IMR-90 (cell line): ENCODE results near the gene SPCS1. TPM values are rescaled to one million over a fixed set of nuclear protein-coding genes. Genes with fewer than 3 reads are reported as not detected.

Experiments
- ATAC-seq: fragments of 200-7000 bp; cut with Tn5 transposase; 2 replicates; pipeline ENCODE4 v1.9.1; 2020; ENCODE audit warnings: low read depth, mild to moderate bottlenecking, moderate library complexity
- Bru-seq: library from RNA; stranded (reverse); fragments of 400-500 nt; gene quantifications from one replicate; lab custom pipeline; 2021; lab: Mats Ljungman, UMichigan
- BruChase-seq, 2 experiments: library from RNA; stranded (reverse); fragments of 400-500 nt; gene quantifications; one replicate each; lab custom pipeline; 2021; lab: Mats Ljungman, UMichigan
- BruUV-seq: library from RNA; stranded (reverse); fragments of 400-500 nt; replicated peaks from 2 replicates; lab custom pipeline; 2021; lab: Mats Ljungman, UMichigan
- CTCF ChIA-PET: fragments of 300-600 bp; formaldehyde crosslinking; extraction: SDS; loops from one replicate; lab custom pipeline; 2021; ENCODE audit warnings: antibody characterized with exemption; lab: Yijun Ruan, JAX
- POLR2A ChIA-PET: fragments of 300-600 bp; sonication (Branson Sonifier 250); formaldehyde crosslinking; loops from one replicate; lab custom pipeline; 2022; ENCODE audit warnings: antibody characterized with exemption; ENCODE audit not compliant: unreplicated experiment; lab: Charles Lee
- DNase-seq: peaks from one replicate; pipeline ENCODE4 v3.0.0; 2013
- H2AFZ ChIP-seq: replicated peaks from 2 replicates; pipeline ENCODE3; 2013; ENCODE audit warnings: low read length, mild to moderate bottlenecking; ENCODE audit not compliant: poor library complexity
- H2AK5ac ChIP-seq: 2 replicates; pipeline ENCODE4 v1.6.1; 2013; ENCODE audit warnings: low read depth, low read length, inconsistent platforms
- H2AK9ac ChIP-seq: replicated peaks from 2 replicates; pipeline ENCODE3; 2013; ENCODE audit warnings: mild to moderate bottlenecking, low read depth, low read length, moderate library complexity; ENCODE audit not compliant: poor library complexity
- H2BK120ac ChIP-seq: 2 replicates; pipeline ENCODE4 v1.6.1; 2013; ENCODE audit warnings: low read depth, low read length, inconsistent platforms
- H2BK15ac ChIP-seq: 3 replicates; pipeline ENCODE4 v1.6.1; 2013; ENCODE audit warnings: low read depth, low read length, inconsistent platforms
- H2BK20ac ChIP-seq: 2 replicates; pipeline ENCODE4 v1.6.1; 2013; ENCODE audit warnings: low read depth, mild to moderate bottlenecking, inconsistent platforms, low read length, moderate library complexity
- H2BK5ac ChIP-seq: 2 replicates; pipeline ENCODE4 v1.6.1; 2013; ENCODE audit warnings: mild to moderate bottlenecking, low read depth, low read length, inconsistent platforms; ENCODE audit not compliant: poor library complexity, severe bottlenecking
- H3K14ac ChIP-seq: replicated peaks from 2 replicates; pipeline ENCODE4 v1.6.1; 2013; ENCODE audit warnings: low read depth, low read length, inconsistent platforms
- H3K18ac ChIP-seq: 2 replicates; pipeline ENCODE4 v1.6.1; 2013; ENCODE audit warnings: low read depth, low read length, control low read depth
- H3K23ac ChIP-seq: 2 replicates; pipeline ENCODE4 v1.6.1; 2013; ENCODE audit warnings: low read depth, low read length, inconsistent platforms
- H3K27ac ChIP-seq: 2 replicates; pipeline ENCODE4 v1.5.1; 2013; ENCODE audit warnings: mild to moderate bottlenecking, control low read depth, low read length; ENCODE audit not compliant: insufficient read depth
- H3K27me3 ChIP-seq: 2 replicates; pipeline ENCODE4 v1.6.1; 2013; ENCODE audit warnings: low read length; ENCODE audit not compliant: control insufficient read depth, insufficient read depth
- H3K36me3 ChIP-seq: 2 replicates; pipeline ENCODE4 v1.6.1; 2013; ENCODE audit warnings: low read length, mixed read lengths; ENCODE audit not compliant: control insufficient read depth, insufficient read depth
- H3K4ac ChIP-seq: 2 replicates; pipeline ENCODE4 v1.6.1; 2013; ENCODE audit warnings: low read depth, low read length, inconsistent platforms
- H3K4me1 ChIP-seq: 2 replicates; pipeline ENCODE4 v1.6.1; 2013; ENCODE audit warnings: low read length, mixed read lengths; ENCODE audit not compliant: control insufficient read depth, insufficient read depth
- H3K4me2 ChIP-seq: 2 replicates; pipeline ENCODE4 v1.6.1; 2013; ENCODE audit warnings: low read depth, mild to moderate bottlenecking, control low read depth, low read length, moderate library complexity
- H3K4me3 ChIP-seq: 2 replicates; pipeline ENCODE4 v1.5.1; 2013; ENCODE audit warnings: low read depth, mild to moderate bottlenecking, control low read depth, low read length, moderate library complexity; ENCODE audit not compliant: insufficient read depth
- H3K56ac ChIP-seq: 2 replicates; pipeline ENCODE4 v1.6.1; 2013; ENCODE audit warnings: low read length, inconsistent platforms; ENCODE audit not compliant: insufficient read depth; ENCODE audit errors: extremely low read depth
- H3K79me1 ChIP-seq, 2 experiments: 2 replicates each; pipeline ENCODE4 v1.6.1; 2013; ENCODE audit warnings: low read length in 2 of 2, inconsistent platforms in 1 of 2, low read depth in 1 of 2
- H3K9ac ChIP-seq: 2 replicates; pipeline ENCODE4 v1.6.1; 2013; ENCODE audit warnings: low read depth, low read length, control low read depth
- H3K9me1 ChIP-seq: 2 replicates; pipeline ENCODE4 v1.6.1; 2013; ENCODE audit warnings: low read length, inconsistent platforms; ENCODE audit not compliant: insufficient read depth
- H3K9me3 ChIP-seq: 2 replicates; pipeline ENCODE4 v1.6.1; 2013; ENCODE audit warnings: low read length; ENCODE audit not compliant: control insufficient read depth, insufficient read depth
- H4K20me1 ChIP-seq: 2 replicates; pipeline ENCODE4 v1.6.1; 2013; ENCODE audit warnings: low read length, inconsistent platforms; ENCODE audit not compliant: insufficient read depth
- H4K5ac ChIP-seq: 2 replicates; pipeline ENCODE4 v1.6.1; 2013; ENCODE audit warnings: mild to moderate bottlenecking, low read depth, low read length, control low read depth
- H4K8ac ChIP-seq, 2 experiments: 2 replicates each; pipeline ENCODE4 v1.6.1; 2013; ENCODE audit warnings: low read depth in 2 of 2, low read length in 2 of 2, control low read depth in 1 of 2, inconsistent platforms in 1 of 2
- H4K91ac ChIP-seq: 2 replicates; pipeline ENCODE4 v1.6.1; 2013; ENCODE audit warnings: low read depth, low read length, inconsistent platforms; ENCODE audit not compliant: insufficient read depth
- CHD1 ChIP-seq: IDR thresholded peaks from 2 replicates; pipeline ENCODE4 v1.6.1; 2012; ENCODE audit warnings: low read depth, low read length, improper control_type of control experiment
- CTCF ChIP-seq: conservative IDR thresholded peaks from 2 replicates; pipeline ENCODE4 v1.5.1; 2012; ENCODE audit warnings: mild to moderate bottlenecking, low read depth, low read length, improper control_type of control experiment
- FOS ChIP-seq: fragments of 150-350 bp; IDR thresholded peaks from 2 replicates; pipeline ENCODE4 v1.6.1; 2016; ENCODE audit warnings: low read depth, low read length
- MAFK ChIP-seq: IDR thresholded peaks from 2 replicates; pipeline ENCODE4 v1.6.1; 2012; ENCODE audit warnings: low read depth, low read length, improper control_type of control experiment
- MXI1 ChIP-seq: IDR thresholded peaks from 2 replicates; pipeline ENCODE4 v1.6.1; 2012; ENCODE audit warnings: low read depth, mild to moderate bottlenecking, low read length, moderate library complexity, borderline replicate concordance
- NFE2L2 ChIP-seq: fragments of 150-350 bp; IDR thresholded peaks from 2 replicates; pipeline ENCODE4 v1.6.1; 2016; ENCODE audit warnings: low read depth, mild to moderate bottlenecking, low read length
- POLR2A ChIP-seq: IDR thresholded peaks from 2 replicates; pipeline ENCODE4 v1.6.1; 2012; ENCODE audit warnings: mild to moderate bottlenecking, low read depth, low read length
- RCOR1 ChIP-seq: IDR thresholded peaks from 2 replicates; pipeline ENCODE4 v1.6.1; 2012; ENCODE audit warnings: mild to moderate bottlenecking, low read length, improper control_type of control experiment; ENCODE audit not compliant: insufficient replicate concordance
- USF2 ChIP-seq: fragments of 150-350 bp; IDR thresholded peaks from 2 replicates; pipeline ENCODE4 v1.6.1; 2017; ENCODE audit warnings: mild to moderate bottlenecking, antibody characterized with exemption, low read length, low read depth
- whole genome bisulfite sequencing, 2 experiments: methylation state at CpG; one replicate each; pipeline versions ENCODE4 v1.1.5 to v1.1.7; 2013; ENCODE audit warnings: missing lambda C conversion rate in 2 of 2; ENCODE audit not compliant: insufficient read length in 1 of 2; ENCODE audit errors: extremely low coverage in 2 of 2; 5-methylcytosine and 5-hydroxymethylcytosine counted together
- dilution Hi-C: fragments of 300-500 bp; cut with HindIII; formaldehyde crosslinking; loops from one replicate; pipeline ENCODE4 v1.14.3; 2018; ENCODE audit warnings: low sequenced_read_pairs; ENCODE audit not compliant: unreplicated experiment
- in situ Hi-C: fragments of 300-500 bp; cut with MboI; formaldehyde crosslinking; loops from 3 replicates; pipeline ENCODE4 v1.14.3; 2019; ENCODE audit warnings: low sequenced_read_pairs, inconsistent platforms, mixed read lengths
- intact Hi-C: fragments of 100-400 bp; cut with micrococcal nuclease; formaldehyde crosslinking; loops from 2 replicates; pipeline ENCODE4 v1.10.0; 2022
- long read RNA-seq: library from polyadenylated mRNA; unstranded; transcript quantifications from one replicate; pipeline ENCODE4 v2.0.0, GENCODE V29; 2021; ENCODE audit not compliant: unreplicated experiment
- polyA plus RNA-seq, 3 experiments: library from polyadenylated mRNA; depleted of rRNA; stranded (reverse); fragments of >200 nt; gene quantifications; 2 replicates each; pipeline ENCODE4 v1.2.3, GENCODE V29; 2012; ENCODE audit warnings: low replicate concordance in 1 of 3
- total RNA-seq: library from RNA; depleted of rRNA; stranded (reverse); fragments of >200 nt; gene quantifications from 2 replicates; pipeline ENCODE4 v1.2.3, GENCODE V29; 2012; rRNA removed

SPCS1 gene
- total RNA-seq (50.5 and 102 TPM in 2 replicates), polyA plus RNA-seq (2012; rRNA removed) (111 and 124 TPM in 2 replicates), Bru-seq, nascent RNA (percentile 66 among the genes with signal in this experiment), BruChase-seq, experiment 1, labeled RNA remaining after a 6-hour chase (percentile 80 among the genes with signal in this experiment), BruChase-seq, experiment 2, labeled RNA remaining after a 2-hour chase (percentile 67 among the genes with signal in this experiment)
- 156 and 226 TPM in 2 replicates for polyA plus RNA-seq (2012; cell fraction: cytosol; rRNA removed)
- polyA plus RNA-seq (2012; cell fraction: nucleus; rRNA removed; ENCODE audit: low replicate concordance), result 32.6 and 43.0 TPM in 2 replicates
- long read RNA-seq, full-length matches to known transcripts, result 91 of 119 reads
- long read RNA-seq, partial matches to known transcripts, result 18 of 119 reads
- long read RNA-seq, other reads (novel, unspliced or antisense), result 10 of 119 reads

GRCh38 chr3:52705688-52706686 is at the start of gene SPCS1, which contains the start of gene GLT8D1:
SPCS1 (plus strand) TSS chr3:52706106; CDS start chr3:52706247, 141 bp downstream.
GLT8D1 (minus strand) TSS chr3:52705791; CDS start chr3:52700460, 5,331 bp downstream.
- BruUV-seq, result no TSS peak
- CTCF ChIA-PET, result no interaction called here

More at GRCh38 chr3:52705688-52706686, at the start of gene SPCS1, which contains the start of gene GLT8D1:
- H3K9me1 ChIP-seq, result peaks cover 5% of the 10 kb centered on the region; the same call in 1 of the 2 replicates
- H3K27ac ChIP-seq, result peak within 1 kb of the TSS; percentile 97
- peak within 1 kb of the TSS; percentile 95 for H3K23ac ChIP-seq
- H3K9me3 ChIP-seq, result no peaks in the 10 kb centered on the region
- peak within 1 kb of the TSS; percentile 99 for H3K14ac ChIP-seq
- H2BK5ac ChIP-seq, result peak within 1 kb of the TSS; percentile 91
- H3K36me3 ChIP-seq, result peaks cover 4% of the 10 kb centered on the region
- WGBS, 2 experiments, result 0% methylated on average over 34 of the region's 94 CpGs; no CpG with 5 or more reads in 1 of the 2 experiments
- ATAC-seq (peak; percentile 91), DNase-seq (peak; percentile 79)
- peak within 1 kb of the TSS; percentile 99 for H2AK5ac ChIP-seq
- peak within 1 kb of the TSS; percentile 87 for H4K5ac ChIP-seq
- H4K91ac ChIP-seq, result peak within 1 kb of the TSS; percentile 96
- H2BK20ac ChIP-seq, result no peak within 1 kb of the TSS; the same call in 1 of the 2 replicates
- H3K4me2 ChIP-seq, result peak within 1 kb of the TSS; percentile 100
- intact Hi-C loops, result no loop called here
- H3K4me1 ChIP-seq, result peaks cover 5% of the 10 kb centered on the region
- peaks cover 22 to 61% of the 10 kb centered on the region in 2 experiments for H3K79me1 ChIP-seq
- TF ChIP-seq NFE2L2, result no peak
- no peak for TF ChIP-seq MAFK
- no peak for TF ChIP-seq CTCF
- TF ChIP-seq USF2, result no peak
- no peak for TF ChIP-seq CHD1
- TF ChIP-seq RCOR1, result no peak
- TF ChIP-seq FOS, result no peak
- TF ChIP-seq MXI1, result peak; percentile 94
- TF ChIP-seq POLR2A, result peak; percentile 87
- no peaks in the 10 kb centered on the region for H3K27me3 ChIP-seq
- POLR2A ChIA-PET, result no interaction called here
- peak within 1 kb of the TSS; percentile 87 to 96 for H4K8ac ChIP-seq
- H2AK9ac ChIP-seq, result peak within 1 kb of the TSS; percentile 100
- H3K18ac ChIP-seq, result peak within 1 kb of the TSS; percentile 58
- peak within 1 kb of the TSS; percentile 59; the same call in 1 of the 3 replicates for H2BK15ac ChIP-seq
- in situ Hi-C loops, result no loop called here
- peak within 1 kb of the TSS; percentile 95 for H3K4me3 ChIP-seq
- dilution Hi-C loops, result no loop called here
- peak within 1 kb of the TSS; percentile 53 for H2BK120ac ChIP-seq
- peak within 1 kb of the TSS; percentile 92 for H3K56ac ChIP-seq
- H3K4ac ChIP-seq, result peak within 1 kb of the TSS; percentile 97
- peaks cover 12% of the 10 kb centered on the region; the same call in 1 of the 2 replicates for H4K20me1 ChIP-seq
- peak within 1 kb of the TSS; percentile 98 for H3K9ac ChIP-seq
- H2AFZ ChIP-seq, result peak within 1 kb of the TSS; percentile 100
